Activated T-cell treated with anti-CD3 and anti-CD28 coated beads for 1 hour (primary cell): ENCODE results near the gene CASKIN1.
"Not testable (repeated sequence)": the region's sequence is repeated elsewhere in the genome, so short reads cannot be mapped to it uniquely, and the experiment has no call there.

Experiments used
- DNase-seq: peaks from one replicate; pipeline ENCODE4 v3.0.0-alpha.2; 2020; ENCODE audit warnings: low read depth

CASKIN1 gene

GRCh38 chr16:2196162-2196980 lies at the start of gene CASKIN1:
TSS of gene CASKIN1 (minus strand) at chr16:2196605. CDS start at chr16:2196432, 173 bp downstream.
- no peak for DNase-seq

- DNase-seq, result no peak
Measured at GRCh38 chr16:2244926-2245795, 48.8 kb upstream of the CASKIN1 start.

- no peak for DNase-seq
Measured at GRCh38 chr16:2244301-2244700, 47.9 kb upstream of the CASKIN1 start.

- DNase-seq, result no peak
Measured at GRCh38 chr16:2243781-2244180, 47.4 kb upstream of the CASKIN1 start.

- DNase-seq, result no peak
Measured at GRCh38 chr16:2243031-2243528, 46.7 kb upstream of the CASKIN1 start.

- DNase-seq, result no peak
Measured at GRCh38 chr16:2242598-2242997, 46.2 kb upstream of the CASKIN1 start.

GRCh38 chr16:2240331-2240730 lies 43.9 kb upstream of the CASKIN1 start:
- DNase-seq, result not testable (repeated sequence)

GRCh38 chr16:2238838-2239675 lies 42.7 kb upstream of the CASKIN1 start:
- DNase-seq, result no peak

- no peak for DNase-seq
Measured at GRCh38 chr16:2238150-2238837, 41.9 kb upstream of the CASKIN1 start.

GRCh38 chr16:2237493-2238149 lies 41.2 kb upstream of the CASKIN1 start:
- DNase-seq, result no peak

GRCh38 chr16:2237102-2237482 lies 40.7 kb upstream of the CASKIN1 start:
- DNase-seq, result no peak

- DNase-seq, result no peak
Measured at GRCh38 chr16:2236337-2237101, 40.1 kb upstream of the CASKIN1 start, which contains the start of gene DNASE1L2. TSS of gene DNASE1L2 (plus strand) at chr16:2236444. CDS start at chr16:2236817, 373 bp downstream.

- DNase-seq, result no peak
Measured at GRCh38 chr16:2235695-2236336, 39.4 kb upstream of the CASKIN1 start.

GRCh38 chr16:2235234-2235651 lies 38.8 kb upstream of the CASKIN1 start:
- DNase-seq, result no peak

- DNase-seq, result no peak
Measured at GRCh38 chr16:2234813-2235170, 38.4 kb upstream of the CASKIN1 start.

- no peak for DNase-seq
Measured at GRCh38 chr16:2233872-2234812, 37.7 kb upstream of the CASKIN1 start.

- no peak for DNase-seq
Measured at GRCh38 chr16:2233046-2233775, 36.8 kb upstream of the CASKIN1 start.
